Embryonic facial prominence (tissue), 1 donor: ENCODE data around the gene TAF11L9.
"Not testable (repeated sequence)": the region's sequence is repeated elsewhere in the genome, so short reads cannot be mapped to it uniquely, and the experiment has no call there.

Source experiments
- DNase-seq: peaks from one replicate; pipeline ENCODE4 v3.0.0-alpha.2; 2016; ENCODE audit errors: extremely low spot score

Gene TAF11L9

DNA sequence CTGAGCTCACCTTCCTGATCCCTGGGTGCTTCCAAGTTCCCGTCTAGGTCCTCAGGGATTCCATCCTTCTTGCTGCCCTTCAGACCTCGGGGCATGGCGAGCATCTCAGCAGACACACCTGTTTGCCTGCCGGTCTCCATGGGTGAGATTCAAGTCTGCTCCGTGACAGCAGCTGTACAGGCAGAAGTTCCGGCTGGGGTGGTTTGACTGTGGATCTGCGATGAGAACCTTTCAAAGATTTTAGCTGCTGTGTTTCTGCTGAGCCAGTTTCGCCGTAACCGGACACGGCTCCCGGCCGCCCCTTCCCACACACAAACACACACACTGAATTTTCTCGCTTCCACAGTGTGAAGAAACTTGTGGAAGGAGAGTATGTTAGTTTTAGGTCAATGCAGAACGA lies at the start of gene TAF11L9:
Gene TAF11L9, minus strand, starts transcription at position 140 of the 400 bp plus-strand sequence.
- DNase-seq: not testable (repeated sequence)

DNA sequence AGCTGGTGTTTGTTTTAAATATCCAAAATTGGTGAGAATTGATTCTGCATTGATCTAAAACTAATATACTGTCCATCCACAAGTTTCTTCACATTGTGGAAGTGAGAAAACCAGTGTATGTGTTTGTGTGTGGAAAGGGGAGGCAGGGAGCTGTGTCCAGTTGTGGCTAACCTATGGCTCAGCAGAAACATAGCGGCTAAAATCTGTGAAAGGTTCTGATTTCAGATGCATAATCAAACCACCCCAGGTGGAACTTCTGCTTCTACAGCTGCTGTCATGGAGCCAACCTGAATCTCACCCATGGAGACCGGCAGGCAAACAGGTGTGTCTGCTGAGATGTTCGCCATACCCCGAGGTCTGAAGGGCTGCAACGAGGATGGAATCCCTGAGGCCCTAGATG lies 40.0 kb upstream of the TAF11L9 start, which contains the start of gene TAF11L14:
Gene TAF11L14, plus strand, starts transcription at position 301 of the 400 bp plus-strand sequence.
- DNase-seq: no peak

DNA sequence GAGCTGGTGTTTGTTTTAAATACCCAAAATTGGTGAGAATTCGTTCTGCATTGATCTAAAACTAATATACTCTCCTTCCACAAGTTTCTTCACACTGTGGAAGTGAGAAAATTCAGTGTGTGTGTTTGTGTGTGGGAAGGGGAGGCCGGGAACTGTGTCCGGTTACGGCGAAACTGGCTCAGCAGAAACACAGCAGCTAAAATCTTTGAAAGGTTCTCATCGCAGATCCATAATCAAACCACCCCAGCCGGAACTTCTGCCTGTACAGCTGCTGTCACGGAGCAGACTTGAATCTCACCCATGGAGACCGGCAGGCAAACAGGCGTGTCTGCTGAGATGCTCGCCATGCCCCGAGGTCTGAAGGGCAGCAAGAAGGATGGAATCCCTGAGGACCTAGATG lies 37.6 kb upstream of the TAF11L9 start, which contains the start of gene TAF11L13:
Gene TAF11L13, plus strand, starts transcription at position 301 of the 400 bp plus-strand sequence.
- not testable (repeated sequence) for DNase-seq

DNA sequence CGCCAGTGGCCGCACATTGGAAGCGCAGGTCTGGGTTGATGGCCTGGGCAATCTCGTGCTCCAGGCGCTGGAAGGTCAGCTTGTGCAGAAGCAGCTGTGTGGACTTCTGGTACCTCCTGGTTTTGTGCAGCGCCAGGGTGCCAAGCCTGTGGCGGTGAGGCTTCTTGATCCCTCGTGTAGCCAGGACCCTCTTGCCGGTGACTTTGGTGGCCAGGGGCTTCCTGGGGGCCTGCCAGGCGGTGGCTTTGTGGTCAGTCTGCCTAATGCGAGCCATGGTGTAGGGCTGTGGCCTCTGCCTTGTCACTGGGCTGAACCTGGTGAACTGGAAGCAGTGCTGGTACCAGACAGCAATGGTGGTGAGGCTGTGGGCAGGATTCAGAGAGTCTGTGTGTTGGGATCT lies 31.5 kb upstream of the TAF11L9 start:
- no peak for DNase-seq

DNA sequence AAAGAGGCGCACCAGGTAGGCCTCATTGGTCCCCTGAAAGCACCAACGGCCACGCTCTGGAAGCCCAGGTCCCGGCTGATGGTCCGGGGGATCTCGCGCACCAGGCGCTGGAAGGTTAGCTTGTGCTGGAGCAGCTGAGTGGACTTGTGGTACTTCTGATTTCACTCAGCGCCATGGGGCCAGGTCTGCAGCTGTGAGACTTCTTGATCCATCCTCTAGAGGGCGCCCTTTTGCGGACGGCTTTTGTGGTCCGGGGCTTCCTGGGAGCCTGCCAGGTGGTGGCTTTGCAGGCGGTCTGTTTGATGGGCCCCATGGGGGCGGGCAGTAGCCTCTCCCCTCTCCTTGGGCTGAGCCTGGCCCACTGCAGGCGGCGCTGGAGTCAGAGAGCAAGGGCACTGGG lies 26.4 kb upstream of the TAF11L9 start:
- no peak for DNase-seq

DNA sequence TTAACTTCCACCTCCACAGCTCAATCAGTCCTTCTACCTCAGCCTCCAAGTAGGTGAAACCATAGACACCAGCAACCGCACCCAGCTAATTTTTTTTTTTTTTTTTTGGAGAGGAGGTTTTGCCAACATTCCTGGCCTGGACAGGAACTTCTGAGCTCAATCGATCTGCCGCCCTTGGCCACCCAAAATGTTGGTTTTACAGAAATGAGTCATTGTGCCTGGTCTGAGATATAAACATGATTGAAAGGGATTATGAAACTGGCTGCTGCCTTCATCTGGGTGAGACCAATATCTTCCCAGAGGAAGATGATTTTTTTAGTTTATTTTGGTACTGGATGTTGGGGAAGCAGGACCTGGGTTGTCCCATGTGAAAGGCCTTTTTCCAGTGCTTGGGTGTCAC lies 25.2 kb upstream of the TAF11L9 start:
- no peak for DNase-seq

DNA sequence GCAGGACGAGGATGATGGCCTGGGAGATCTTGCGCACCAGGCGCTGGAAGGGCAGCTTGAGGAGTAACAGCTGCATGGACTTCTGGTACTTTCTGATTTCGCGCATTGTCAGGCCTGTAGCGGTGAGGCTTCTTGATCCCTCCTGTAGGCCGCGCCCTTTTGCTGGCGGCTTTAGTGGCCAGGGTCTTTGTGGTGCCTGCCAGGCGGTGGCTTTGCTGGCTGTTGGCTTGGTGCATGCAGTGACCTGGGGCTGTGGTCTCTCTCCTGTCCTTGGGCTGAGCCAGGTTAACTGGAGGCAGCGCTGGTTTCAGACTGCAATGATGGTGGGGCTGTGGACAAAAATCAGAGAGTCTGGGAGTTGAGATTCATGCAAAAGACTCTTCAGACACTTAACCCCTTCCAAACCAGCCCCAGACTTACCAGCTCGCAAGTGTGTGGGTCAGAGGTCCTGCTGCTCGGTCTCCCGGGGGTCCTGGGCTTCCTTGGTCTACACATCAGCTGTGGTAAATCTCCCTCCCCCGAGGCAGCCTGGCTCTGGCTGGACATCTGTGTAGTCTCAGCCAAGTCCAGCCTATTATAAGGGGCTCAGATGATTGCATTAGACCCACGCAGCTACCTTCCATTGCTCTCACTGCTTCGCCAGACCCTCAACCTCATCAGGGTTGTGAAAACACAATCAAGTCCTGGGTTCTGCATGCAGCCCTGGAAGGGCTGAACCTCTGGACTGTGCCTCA lies 20.8 kb upstream of the TAF11L9 start:
- DNase-seq: no peak

DNA sequence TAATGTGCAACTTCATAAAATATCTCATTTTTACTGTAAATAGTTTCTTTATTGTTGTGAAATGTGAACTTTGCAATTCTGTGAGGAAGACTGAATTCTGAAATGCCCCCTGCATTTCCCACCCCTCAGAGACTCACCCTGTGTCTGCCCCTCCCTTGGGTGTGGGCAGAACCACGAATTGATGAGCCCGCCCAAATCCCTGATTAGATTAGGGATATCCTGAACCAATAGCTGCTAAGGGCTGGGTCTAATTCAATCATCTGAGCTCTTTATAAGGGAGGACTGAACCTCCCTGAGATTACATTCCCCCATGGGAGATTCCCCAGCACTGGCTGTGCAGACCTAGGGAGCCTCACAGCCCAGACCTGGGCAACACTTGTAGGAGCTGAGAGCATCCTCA lies 15.9 kb upstream of the TAF11L9 start, which contains the start of gene TAF11L12:
Gene TAF11L12, plus strand, starts transcription at position 301 of the 400 bp plus-strand sequence.
- DNase-seq: not testable (repeated sequence)

DNA sequence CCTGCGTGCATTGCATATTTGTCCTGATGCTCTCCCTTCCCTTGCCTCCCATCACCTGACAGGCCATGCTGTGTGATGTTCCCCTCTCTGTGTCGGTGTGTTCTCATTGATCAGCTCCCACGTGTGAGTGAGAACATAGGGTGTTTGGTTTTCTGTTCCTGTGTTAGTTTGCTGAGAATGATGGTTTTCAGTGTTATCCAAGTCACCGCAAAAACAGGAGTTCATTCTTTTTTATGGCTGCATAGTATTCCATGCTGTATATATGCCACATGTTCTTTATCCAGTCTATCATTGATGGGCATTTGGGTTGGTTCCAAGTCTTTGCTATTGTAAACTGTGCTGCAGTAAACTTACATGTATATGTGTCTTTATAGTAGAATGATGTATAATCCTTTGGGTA lies 13.3 kb upstream of the TAF11L9 start:
- DNase-seq: not testable (repeated sequence)

DNA sequence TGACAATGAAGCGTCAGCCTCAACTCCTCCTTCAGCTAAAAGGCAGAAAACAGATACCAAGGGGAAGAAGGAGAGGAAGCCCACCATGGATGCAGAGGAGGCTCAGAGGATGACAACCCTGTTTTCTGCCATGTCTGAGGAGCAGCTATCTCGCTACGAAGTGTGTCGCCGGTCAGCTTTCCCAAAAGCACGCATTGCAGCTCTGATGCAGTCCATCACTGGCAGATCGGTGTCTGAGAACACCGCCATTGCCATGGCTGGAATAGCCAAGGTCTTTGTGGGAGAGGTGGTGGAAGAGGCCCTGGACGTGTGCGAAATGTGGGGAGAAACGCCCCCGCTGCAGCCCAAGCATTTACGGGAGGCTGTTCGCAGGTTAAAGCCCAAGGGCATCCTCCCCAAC lies 10.8 kb upstream of the TAF11L9 start:
- DNase-seq: no peak

DNA sequence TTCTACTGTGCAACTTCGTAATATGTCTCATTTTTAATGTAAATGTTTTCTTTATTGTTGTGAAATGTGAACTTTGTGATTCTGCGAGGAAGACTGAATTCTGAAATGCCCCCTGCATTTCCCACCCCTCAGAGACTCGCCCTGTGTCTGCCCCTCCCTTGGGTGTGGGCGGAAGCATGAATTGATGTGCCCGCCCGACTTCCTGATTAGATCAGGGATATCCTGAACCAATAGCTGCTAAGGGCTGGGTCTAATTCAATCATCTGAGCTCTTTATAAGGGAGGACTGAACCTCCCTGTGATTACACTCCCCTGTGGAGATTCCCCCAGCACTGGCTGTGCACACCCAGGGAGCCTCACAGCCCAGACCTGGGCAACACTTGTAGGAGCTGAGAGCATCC lies 9.7 kb upstream of the TAF11L9 start, which contains the start of gene TAF11L11:
Gene TAF11L11, plus strand, starts transcription at position 304 of the 400 bp plus-strand sequence.
- DNase-seq: not testable (repeated sequence)

DNA sequence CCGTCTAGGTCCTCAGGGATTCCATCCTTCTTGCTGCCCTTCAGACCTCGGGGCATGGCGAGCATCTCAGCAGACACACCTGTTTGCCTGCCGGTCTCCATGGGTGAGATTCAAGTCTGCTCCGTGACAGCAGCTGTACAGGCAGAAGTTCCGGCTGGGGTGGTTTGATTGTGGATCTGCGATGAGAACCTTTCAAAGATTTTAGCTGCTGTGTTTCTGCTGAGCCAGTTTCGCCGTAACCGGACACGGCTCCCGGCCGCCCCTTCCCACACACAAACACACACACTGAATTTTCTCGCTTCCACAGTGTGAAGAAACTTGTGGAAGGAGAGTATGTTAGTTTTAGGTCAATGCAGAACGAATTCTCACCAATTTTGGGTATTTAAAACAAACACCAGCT lies 3.5 kb upstream of the TAF11L9 start, which contains the start of gene TAF11L10:
Gene TAF11L10, minus strand, starts transcription at position 101 of the 400 bp plus-strand sequence.
- not testable (repeated sequence) for DNase-seq

DNA sequence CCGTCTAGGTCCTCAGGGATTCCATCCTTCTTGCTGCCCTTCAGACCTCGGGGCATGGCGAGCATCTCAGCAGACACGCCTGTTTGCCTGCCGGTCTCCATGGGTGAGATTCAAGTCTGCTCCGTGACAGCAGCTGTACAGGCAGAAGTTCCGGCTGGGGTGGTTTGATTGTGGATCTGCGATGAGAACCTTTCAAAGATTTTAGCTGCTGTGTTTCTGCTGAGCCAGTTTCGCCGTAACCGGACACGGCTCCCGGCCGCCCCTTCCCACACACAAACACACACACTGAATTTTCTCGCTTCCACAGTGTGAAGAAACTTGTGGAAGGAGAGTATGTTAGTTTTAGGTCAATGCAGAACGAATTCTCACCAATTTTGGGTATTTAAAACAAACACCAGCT lies 3.3 kb downstream of the TAF11L9 start, which contains the start of gene TAF11L8:
Gene TAF11L8, minus strand, starts transcription at position 101 of the 400 bp plus-strand sequence.
- DNase-seq: not testable (repeated sequence)

DNA sequence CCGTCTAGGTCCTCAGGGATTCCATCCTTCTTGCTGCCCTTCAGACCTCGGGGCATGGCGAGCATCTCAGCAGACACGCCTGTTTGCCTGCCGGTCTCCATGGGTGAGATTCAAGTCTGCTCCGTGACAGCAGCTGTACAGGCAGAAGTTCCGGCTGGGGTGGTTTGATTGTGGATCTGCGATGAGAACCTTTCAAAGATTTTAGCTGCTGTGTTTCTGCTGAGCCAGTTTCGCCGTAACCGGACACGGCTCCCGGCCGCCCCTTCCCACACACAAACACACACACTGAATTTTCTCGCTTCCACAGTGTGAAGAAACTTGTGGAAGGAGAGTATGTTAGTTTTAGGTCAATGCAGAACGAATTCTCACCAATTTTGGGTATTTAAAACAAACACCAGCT lies 8.5 kb downstream of the TAF11L9 start, which contains the start of gene TAF11L7:
Gene TAF11L7, minus strand, starts transcription at position 101 of the 400 bp plus-strand sequence.
- not testable (repeated sequence) for DNase-seq
